ENCODE data around the gene CD93.

GRCh38 chr20:23131766-23132165 is 45.6 kb upstream of the CD93 start:
- TF ChIP-seq CTCF (IDR thresholded peaks at IDR 0.05) (no peak), POLR2A (IDR thresholded peaks at IDR 0.05) (no peak)

All from testis (tissue), 2 donors.